Heart left ventricle (tissue), 13 donors: ENCODE results near the gene TYMP.

Experiments used
- CTCF ChIP-seq, 12 donors: fragments of 200-600 bp; sonication (generic) in 4 of 12; IDR thresholded peaks; one replicate each; pipeline versions ENCODE4 v1.5.0 to v1.8.0; 2018 to 2022; ENCODE audit warnings: antibody characterized with exemption in 12 of 12, mild to moderate bottlenecking in 5 of 12
- POLR2A ChIP-seq, 2 donors: fragments of 450-650 bp; IDR thresholded peaks; one replicate each; pipeline ENCODE4 v1.6.1; 2017; ENCODE audit warnings: antibody characterized with exemption in 2 of 2, mild to moderate bottlenecking in 2 of 2, moderate library complexity in 2 of 2
- donor health status: ischemic (EF 13 %, LVEDD 7.1; RV severe dilation, severe dysfunction).
- donor health status: DM: no; HTN: yes; CAD: no.
- donor health status: DM: no; HTN: no; CAD: no.
- donor health status: ischemic (EF 25% LVEDD 6.9; RV normal size, moderate dysfunction).
- donor health status: ischemic (EF 25% LVEDD 5.7; RV mildly dilated, moderate dysfunction).
- donor health status: ischemic (EF 35%, LVEDD 5.7; RV mildly dilated, moderate dysfunction).
- donor health status: nonischemic (EF 11% LVEDD 7.7; RV severe dilation, severe dysfunction).
- donor health status: DM: yes; HTN: yes; CAD: no.
- donor health status: PGD.
- donor health status: ischemic (EF 29% LVEDD 5.4; RV normal size, mild dysfunction).
- donor health status: nonischemic (EF 23%, LVEDD 6.1; RV moderate dilation, normal function).

DNA sequence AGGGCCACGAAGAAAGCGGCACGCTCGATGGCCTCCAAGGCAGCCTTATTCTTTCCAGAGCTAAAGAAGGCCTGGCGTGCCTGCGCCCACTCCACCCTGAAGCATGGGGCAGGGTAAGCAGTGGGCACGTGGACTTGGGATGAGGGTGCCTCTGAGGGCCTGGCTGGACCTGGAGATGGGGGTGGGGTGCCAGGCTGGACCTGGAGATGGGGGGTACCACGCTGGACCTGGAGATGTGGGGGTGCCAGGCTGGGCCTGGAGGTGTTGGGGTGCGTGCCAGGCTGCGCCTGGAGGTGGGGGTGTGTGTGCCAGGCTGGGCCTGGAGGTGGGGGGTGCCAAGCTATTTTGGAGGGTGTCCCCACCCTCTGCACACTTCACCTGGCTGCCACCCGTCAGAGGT, 43.2 kb upstream of the TYMP start:
- TF ChIP-seq POLR2A (IDR thresholded peaks at IDR 0.05) (no peak), CTCF (IDR thresholded peaks at IDR 0.05) (no peak)
